Stomach (tissue), 4 donors: Measurements from ENCODE around the gene IFT43.

Source experiments
- POLR2AphosphoS5 ChIP-seq, 3 donors: sonication (generic); formaldehyde crosslinking; IDR thresholded peaks; one replicate each; pipeline ENCODE4 v1.6.1; 2016; ENCODE audit warnings: antibody characterized with exemption in 3 of 3
- TF ChIP-seq, protein P1 (sequence below), 7 experiments: fragments of 450-650 bp in 4 of 7; fragments of 200-600 bp in 3 of 7; sonication (generic) in 3 of 7; IDR thresholded peaks; one replicate each; pipeline ENCODE4 v1.5.1; 2016 to 2019; ENCODE audit warnings: antibody characterized with exemption in 7 of 7, control low read depth in 2 of 7, mild to moderate bottlenecking in 1 of 7

DNA sequence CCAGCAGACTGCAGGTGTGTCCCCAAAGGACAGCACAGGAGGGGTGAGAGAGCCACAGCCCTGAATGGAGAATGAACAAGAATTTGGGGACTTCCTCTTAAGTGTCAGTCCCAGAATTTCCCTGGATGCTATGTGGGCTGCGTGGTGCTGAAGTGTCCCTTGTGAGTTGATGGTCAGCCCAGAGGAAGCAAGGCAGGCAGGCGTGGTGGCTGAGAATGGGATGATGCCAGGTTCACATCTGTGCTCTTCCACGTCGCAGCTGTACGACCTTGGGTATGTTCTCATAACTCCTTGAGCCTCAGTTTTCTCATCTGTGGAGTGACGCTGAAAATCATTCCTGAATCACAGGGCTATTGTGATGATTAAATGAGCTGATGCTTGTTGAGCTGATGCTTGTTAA is 104.0 kb downstream of the IFT43 start:
- TF ChIP-seq, protein P1, sequence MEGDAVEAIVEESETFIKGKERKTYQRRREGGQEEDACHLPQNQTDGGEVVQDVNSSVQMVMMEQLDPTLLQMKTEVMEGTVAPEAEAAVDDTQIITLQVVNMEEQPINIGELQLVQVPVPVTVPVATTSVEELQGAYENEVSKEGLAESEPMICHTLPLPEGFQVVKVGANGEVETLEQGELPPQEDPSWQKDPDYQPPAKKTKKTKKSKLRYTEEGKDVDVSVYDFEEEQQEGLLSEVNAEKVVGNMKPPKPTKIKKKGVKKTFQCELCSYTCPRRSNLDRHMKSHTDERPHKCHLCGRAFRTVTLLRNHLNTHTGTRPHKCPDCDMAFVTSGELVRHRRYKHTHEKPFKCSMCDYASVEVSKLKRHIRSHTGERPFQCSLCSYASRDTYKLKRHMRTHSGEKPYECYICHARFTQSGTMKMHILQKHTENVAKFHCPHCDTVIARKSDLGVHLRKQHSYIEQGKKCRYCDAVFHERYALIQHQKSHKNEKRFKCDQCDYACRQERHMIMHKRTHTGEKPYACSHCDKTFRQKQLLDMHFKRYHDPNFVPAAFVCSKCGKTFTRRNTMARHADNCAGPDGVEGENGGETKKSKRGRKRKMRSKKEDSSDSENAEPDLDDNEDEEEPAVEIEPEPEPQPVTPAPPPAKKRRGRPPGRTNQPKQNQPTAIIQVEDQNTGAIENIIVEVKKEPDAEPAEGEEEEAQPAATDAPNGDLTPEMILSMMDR (IDR thresholded peaks at IDR 0.05), result no peak
- TF ChIP-seq POLR2AphosphoS5 (IDR thresholded peaks at IDR 0.05), result no peak
